MCF 10A (cell line): ENCODE results near the gene TMEM9. TPM values are rescaled to one million over a fixed set of nuclear protein-coding genes. Genes with fewer than 3 reads are reported as not detected.

Experiments used
- BruUV-seq: library from RNA; stranded (reverse); fragments of 400-500 nt; replicated peaks from 2 replicates; lab custom pipeline; 2021; lab: Mats Ljungman, UMichigan
- CTCF ChIA-PET: fragments of 300-600 bp; sonication (Branson Sonifier 250); formaldehyde crosslinking; extraction: SDS; loops from one replicate; lab custom pipeline; 2021; ENCODE audit warnings: antibody characterized with exemption, inconsistent platforms; lab: Yijun Ruan, JAX
- POLR2A ChIA-PET: fragments of 300-600, 350-650 bp; sonication (Branson Sonifier 250); formaldehyde crosslinking; extraction: SDS; loops from one replicate; lab custom pipeline; 2020; ENCODE audit warnings: antibody characterized with exemption, inconsistent platforms; lab: Yijun Ruan, JAX
- DNase-seq: peaks from one replicate; pipeline ENCODE4 v3.0.0-alpha.2; 2018; ENCODE audit not compliant: unreplicated experiment
- H3K27ac Mint-ChIP-seq: one replicate; pipeline ENCODE4 v1.8.0; 2022; ENCODE audit warnings: mild to moderate bottlenecking, low read depth, mixed read lengths; ENCODE audit not compliant: unreplicated experiment
- H3K27me3 Mint-ChIP-seq: one replicate; pipeline ENCODE4 v1.8.0; 2022; ENCODE audit warnings: mixed read lengths; ENCODE audit not compliant: insufficient read depth, unreplicated experiment
- H3K36me3 Mint-ChIP-seq: one replicate; pipeline ENCODE4 v1.8.0; 2022; ENCODE audit warnings: mild to moderate bottlenecking, moderate library complexity, mixed read lengths; ENCODE audit not compliant: insufficient read depth, unreplicated experiment
- H3K4me1 Mint-ChIP-seq: one replicate; pipeline ENCODE4 v1.8.0; 2022; ENCODE audit warnings: mixed read lengths; ENCODE audit not compliant: insufficient read depth, unreplicated experiment
- H3K4me3 Mint-ChIP-seq: one replicate; pipeline ENCODE4 v1.8.0; 2022; ENCODE audit warnings: mild to moderate bottlenecking, moderate library complexity, mixed read lengths; ENCODE audit not compliant: unreplicated experiment
- H3K9me3 Mint-ChIP-seq: one replicate; pipeline ENCODE4 v1.8.0; 2022; ENCODE audit warnings: mixed read lengths; ENCODE audit not compliant: unreplicated experiment
- intact Hi-C: fragments of 100-400 bp; cut with micrococcal nuclease; formaldehyde crosslinking; loops from 2 replicates; pipeline ENCODE4 v1.14.1; 2022
- total RNA-seq: library from RNA; stranded (reverse); gene quantifications from 2 replicates; pipeline ENCODE4 v1.2.3, GENCODE V29; 2022
- TF ChIP-seq, protein P1 (sequence below): fragments of 200-600 bp; IDR thresholded peaks from one replicate; pipeline ENCODE4 v1.8.0; 2022; ENCODE audit warnings: antibody characterized with exemption, mild to moderate bottlenecking; ENCODE audit not compliant: unreplicated experiment

The TMEM9 gene
- total RNA-seq, 1 experiment from 2014 or later, result 67.2 TPM

DNA sequence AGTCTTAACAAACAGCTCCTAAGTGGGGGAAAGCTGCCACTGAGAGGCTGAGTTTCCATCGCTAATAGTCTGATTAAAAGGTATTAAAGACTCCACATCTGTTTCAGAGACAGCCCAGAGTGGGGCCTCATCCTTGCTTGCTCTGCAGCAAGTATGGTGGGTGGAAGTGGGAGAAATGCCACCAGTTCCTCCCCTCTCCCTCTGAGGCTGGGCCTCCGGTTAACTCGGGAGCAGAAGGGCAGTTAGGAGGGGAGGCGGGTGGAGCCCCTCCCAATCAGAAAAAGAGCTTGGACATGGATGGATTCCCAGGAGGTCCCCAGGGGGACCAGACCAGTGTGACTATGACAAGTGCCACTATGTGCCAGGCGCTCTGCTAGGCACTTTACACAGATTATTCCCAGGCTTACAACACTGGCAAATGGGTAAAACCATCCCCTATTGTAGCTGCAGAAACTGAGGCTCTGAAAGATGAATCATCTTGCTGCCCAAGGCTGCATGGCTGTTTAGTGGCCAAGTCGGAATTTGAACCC is 15.9 kb downstream of the TMEM9 start:
- peaks cover 11% of the 10 kb centered on the region for H3K4me1 Mint-ChIP-seq
- no peak for DNase-seq
- H3K4me3 Mint-ChIP-seq, result no peak overlapping the region
- H3K27ac Mint-ChIP-seq, result no peak overlapping the region
- BruUV-seq, result no TSS peak
- H3K9me3 Mint-ChIP-seq, result no peaks in the 10 kb centered on the region
- H3K27me3 Mint-ChIP-seq, result no peaks in the 10 kb centered on the region
- ChIA-PET POLR2A (interaction anchor here (3.2 kb wide), 1 partner anchor 10 kb away, joined by 14 read pairs; no protein-coding TSS in a partner anchor), CTCF (interaction anchor here (0.8 to 6.9 kb wide), 9 partner anchors 10 to 235 kb away, joined by 3 to 47 read pairs (median 3); no protein-coding TSS in a partner anchor)
- intact Hi-C loops, result no loop called here
- peaks cover 35% of the 10 kb centered on the region for H3K36me3 Mint-ChIP-seq
- TF ChIP-seq, protein P1, sequence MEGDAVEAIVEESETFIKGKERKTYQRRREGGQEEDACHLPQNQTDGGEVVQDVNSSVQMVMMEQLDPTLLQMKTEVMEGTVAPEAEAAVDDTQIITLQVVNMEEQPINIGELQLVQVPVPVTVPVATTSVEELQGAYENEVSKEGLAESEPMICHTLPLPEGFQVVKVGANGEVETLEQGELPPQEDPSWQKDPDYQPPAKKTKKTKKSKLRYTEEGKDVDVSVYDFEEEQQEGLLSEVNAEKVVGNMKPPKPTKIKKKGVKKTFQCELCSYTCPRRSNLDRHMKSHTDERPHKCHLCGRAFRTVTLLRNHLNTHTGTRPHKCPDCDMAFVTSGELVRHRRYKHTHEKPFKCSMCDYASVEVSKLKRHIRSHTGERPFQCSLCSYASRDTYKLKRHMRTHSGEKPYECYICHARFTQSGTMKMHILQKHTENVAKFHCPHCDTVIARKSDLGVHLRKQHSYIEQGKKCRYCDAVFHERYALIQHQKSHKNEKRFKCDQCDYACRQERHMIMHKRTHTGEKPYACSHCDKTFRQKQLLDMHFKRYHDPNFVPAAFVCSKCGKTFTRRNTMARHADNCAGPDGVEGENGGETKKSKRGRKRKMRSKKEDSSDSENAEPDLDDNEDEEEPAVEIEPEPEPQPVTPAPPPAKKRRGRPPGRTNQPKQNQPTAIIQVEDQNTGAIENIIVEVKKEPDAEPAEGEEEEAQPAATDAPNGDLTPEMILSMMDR, result no peak

DNA sequence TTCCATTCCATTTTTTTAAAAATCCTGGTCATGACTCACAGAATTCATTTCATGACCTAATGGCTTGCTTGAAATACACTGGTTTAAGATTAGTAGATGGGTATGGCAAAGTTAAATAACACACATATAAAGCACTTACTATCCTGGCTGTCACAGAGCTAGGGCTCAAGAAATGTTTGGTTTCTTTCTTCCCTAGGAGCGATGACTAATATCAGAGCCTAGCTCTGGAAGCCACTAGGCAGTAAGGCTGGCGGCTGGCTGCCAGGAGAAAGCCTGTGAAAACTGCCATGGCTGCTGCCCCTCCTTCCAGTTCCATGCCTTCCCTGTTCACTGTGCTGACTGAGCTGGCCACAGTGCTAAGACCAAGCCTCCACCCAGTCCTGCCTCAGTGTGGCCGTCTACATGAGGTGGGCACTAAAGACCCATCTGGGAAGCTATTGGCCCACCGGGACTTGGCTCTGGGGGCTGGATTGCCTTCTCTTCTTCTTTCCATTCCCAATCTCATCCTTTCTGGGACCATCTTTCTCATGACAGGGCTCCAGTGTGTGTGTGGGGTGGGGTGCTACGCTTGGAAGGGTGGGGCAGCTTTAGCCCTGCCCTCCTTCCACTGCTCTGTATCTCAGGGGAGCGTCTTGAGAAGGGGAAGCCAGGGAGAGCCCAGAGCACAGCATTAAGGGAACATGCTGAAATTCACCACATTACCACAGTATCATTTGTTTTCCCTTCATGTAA is 16.5 kb downstream of the TMEM9 start:
- H3K27me3 Mint-ChIP-seq, result no peaks in the 10 kb centered on the region
- H3K4me1 Mint-ChIP-seq, result peaks cover 11% of the 10 kb centered on the region
- TF ChIP-seq, protein P1, result no peak
- H3K4me3 Mint-ChIP-seq, result no peak overlapping the region
- intact Hi-C loops, result no loop called here
- BruUV-seq, result no TSS peak
- ChIA-PET POLR2A (interaction anchor here (0.6 to 3.2 kb wide), 7 partner anchors 8 to 1469 kb away, joined by 3 to 14 read pairs (median 4); partner anchors contain the start of genes ASCL5 and TMEM9), CTCF (interaction anchor here (0.5 to 6.9 kb wide), 16 partner anchors 11 to 581 kb away, joined by 3 to 47 read pairs (median 4); no protein-coding TSS in a partner anchor)
- peak; percentile 78 for DNase-seq
- H3K27ac Mint-ChIP-seq, result no peak overlapping the region
- H3K36me3 Mint-ChIP-seq, result peaks cover 30% of the 10 kb centered on the region
- H3K9me3 Mint-ChIP-seq, result no peaks in the 10 kb centered on the region

DNA sequence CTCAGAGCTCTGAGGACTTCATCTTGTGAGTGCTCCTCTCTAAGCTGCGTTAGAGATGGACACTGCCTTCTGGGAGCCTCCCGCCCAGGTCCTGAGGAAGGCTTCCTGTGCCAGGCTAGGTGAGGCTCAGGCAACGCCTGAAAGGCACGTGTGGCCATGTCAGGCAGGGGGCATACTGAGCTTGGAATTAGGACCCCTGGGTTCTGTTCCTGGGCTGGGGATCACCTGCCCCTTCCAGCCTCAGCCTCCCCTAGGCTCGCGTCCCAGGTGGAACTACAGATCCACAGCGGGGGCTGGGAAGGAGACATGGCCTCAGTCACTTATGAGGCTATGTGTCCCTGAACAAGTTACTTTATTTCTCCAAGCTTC is 17.3 kb downstream of the TMEM9 start:
- intact Hi-C loops, result no loop called here
- no peak overlapping the region for H3K27ac Mint-ChIP-seq
- no peaks in the 10 kb centered on the region for H3K27me3 Mint-ChIP-seq
- TF ChIP-seq, protein P1, result no peak
- peaks cover 11% of the 10 kb centered on the region for H3K4me1 Mint-ChIP-seq
- no peak for DNase-seq
- H3K9me3 Mint-ChIP-seq, result no peaks in the 10 kb centered on the region
- BruUV-seq, result no TSS peak
- CTCF ChIA-PET, result interaction anchor here (0.6 to 6.9 kb wide), 11 partner anchors 12 to 241 kb away, joined by 3 to 47 read pairs (median 4); no protein-coding TSS in a partner anchor
- H3K4me3 Mint-ChIP-seq, result no peak overlapping the region
- POLR2A ChIA-PET, result interaction anchor here (0.6 to 3.2 kb wide), 7 partner anchors 8 to 1470 kb away, joined by 3 to 14 read pairs (median 4); partner anchors contain the start of genes ASCL5, DDX59 and TMEM9
- H3K36me3 Mint-ChIP-seq, result peaks cover 28% of the 10 kb centered on the region
